EH (cell line): ENCODE results near the gene KIF19.
"Not testable (repeated sequence)": the region's sequence is repeated elsewhere in the genome, so short reads cannot be mapped to it uniquely, and the experiment has no call there.

Experiments used
- DNase-seq: peaks from one replicate; pipeline ENCODE4 v3.0.0-alpha.2; 2015; ENCODE audit warnings: low read depth

The KIF19 gene

GRCh38 chr17:74325743-74326379 is at the start of gene KIF19:
Gene KIF19, plus strand, starts transcription at chr17:74326226. Its CDS starts 124 bp downstream, at chr17:74326350.
- DNase-seq, result no peak

GRCh38 chr17:74276541-74277009 is 49.5 kb upstream of the KIF19 start:
- DNase-seq, result no peak

GRCh38 chr17:74277935-74278334 is 48.1 kb upstream of the KIF19 start:
- DNase-seq, result no peak

- DNase-seq, result not testable (repeated sequence)
Measured at GRCh38 chr17:74279617-74280016, 46.4 kb upstream of the KIF19 start.

GRCh38 chr17:74280093-74280513 is 45.9 kb upstream of the KIF19 start:
- DNase-seq, result no peak

- no peak for DNase-seq
Measured at GRCh38 chr17:74281799-74282198, 44.2 kb upstream of the KIF19 start.

GRCh38 chr17:74282274-74282586 is 43.8 kb upstream of the KIF19 start:
- DNase-seq, result not testable (repeated sequence)

- DNase-seq, result no peak
Measured at GRCh38 chr17:74282587-74283370, 43.2 kb upstream of the KIF19 start.

GRCh38 chr17:74283371-74283673 is 42.7 kb upstream of the KIF19 start:
- DNase-seq, result no peak

- no peak for DNase-seq
Measured at GRCh38 chr17:74287031-74287602, 38.9 kb upstream of the KIF19 start.

- DNase-seq, result no peak
Measured at GRCh38 chr17:74288785-74289184, 37.2 kb upstream of the KIF19 start.

GRCh38 chr17:74289688-74290087 is 36.3 kb upstream of the KIF19 start:
- DNase-seq, result no peak

GRCh38 chr17:74290340-74290739 is 35.7 kb upstream of the KIF19 start:
- DNase-seq, result no peak

- DNase-seq, result no peak
Measured at GRCh38 chr17:74292495-74292894, 33.5 kb upstream of the KIF19 start.

GRCh38 chr17:74295625-74296547 is 30.1 kb upstream of the KIF19 start:
- DNase-seq, result no peak

- DNase-seq, result peak; percentile 2
Measured at GRCh38 chr17:74296548-74296936, 29.5 kb upstream of the KIF19 start.

- DNase-seq, result no peak
Measured at GRCh38 chr17:74297941-74298340, 28.1 kb upstream of the KIF19 start.

GRCh38 chr17:74298778-74299177 is 27.2 kb upstream of the KIF19 start:
- DNase-seq, result no peak

- no peak for DNase-seq
Measured at GRCh38 chr17:74299226-74300009, 26.6 kb upstream of the KIF19 start.

GRCh38 chr17:74303305-74303704 is 22.7 kb upstream of the KIF19 start:
- no peak for DNase-seq

- no peak for DNase-seq
Measured at GRCh38 chr17:74304184-74304583, 21.8 kb upstream of the KIF19 start.
